HG02759 (cell line): ENCODE measurements around the gene CFAP46.
"Not testable (repeated sequence)": the region's sequence is repeated elsewhere in the genome, so short reads cannot be mapped to it uniquely, and the experiment has no call there.

Experiments used
- ATAC-seq: cut with Tn5 transposase; IDR thresholded peaks from one replicate; pipeline ENCODE4 v1.9.1; 2021; ENCODE audit warnings: mild to moderate bottlenecking, moderate library complexity; ENCODE audit not compliant: unreplicated experiment

CFAP46 gene

GRCh38 chr10:132793213-132793612 lies 149.2 kb downstream of the CFAP46 start:
- no peak for ATAC-seq

- no peak for ATAC-seq
Measured at GRCh38 chr10:132792796-132793195, 149.6 kb downstream of the CFAP46 start.

GRCh38 chr10:132792099-132792498 lies 150.3 kb downstream of the CFAP46 start:
- ATAC-seq, result not testable (repeated sequence)

- ATAC-seq, result no peak
Measured at GRCh38 chr10:132790934-132791829, 151.2 kb downstream of the CFAP46 start.

GRCh38 chr10:132790470-132790869 lies 151.9 kb downstream of the CFAP46 start:
- no peak for ATAC-seq

GRCh38 chr10:132789659-132790148 lies 152.7 kb downstream of the CFAP46 start:
- no peak for ATAC-seq

GRCh38 chr10:132788831-132789219 lies 153.5 kb downstream of the CFAP46 start:
- no peak for ATAC-seq

- no peak for ATAC-seq
Measured at GRCh38 chr10:132788180-132788830, 154.1 kb downstream of the CFAP46 start.

GRCh38 chr10:132787495-132788179 lies 154.7 kb downstream of the CFAP46 start:
- ATAC-seq, result no peak

GRCh38 chr10:132786884-132787494 lies 155.4 kb downstream of the CFAP46 start:
- ATAC-seq, result no peak

GRCh38 chr10:132786476-132786883 lies 155.9 kb downstream of the CFAP46 start:
- ATAC-seq, result no peak

GRCh38 chr10:132785723-132786475 lies 156.5 kb downstream of the CFAP46 start, which contains the start of gene NKX6-2:
Gene NKX6-2 (minus strand): TSS chr10:132786147. CDS start chr10:132785948, 199 bp downstream.
- no peak for ATAC-seq

- ATAC-seq, result no peak
Measured at GRCh38 chr10:132784866-132785722, 157.3 kb downstream of the CFAP46 start.

GRCh38 chr10:132783940-132784865 lies 158.2 kb downstream of the CFAP46 start:
- no peak for ATAC-seq

- no peak for ATAC-seq
Measured at GRCh38 chr10:132783165-132783939, 159.0 kb downstream of the CFAP46 start.

GRCh38 chr10:132781556-132781955 lies 160.8 kb downstream of the CFAP46 start:
- no peak for ATAC-seq

GRCh38 chr10:132780356-132780755 lies 162.0 kb downstream of the CFAP46 start:
- no peak for ATAC-seq
